ENCODE results near the gene OR14C36.

OR14C36 gene

DNA sequence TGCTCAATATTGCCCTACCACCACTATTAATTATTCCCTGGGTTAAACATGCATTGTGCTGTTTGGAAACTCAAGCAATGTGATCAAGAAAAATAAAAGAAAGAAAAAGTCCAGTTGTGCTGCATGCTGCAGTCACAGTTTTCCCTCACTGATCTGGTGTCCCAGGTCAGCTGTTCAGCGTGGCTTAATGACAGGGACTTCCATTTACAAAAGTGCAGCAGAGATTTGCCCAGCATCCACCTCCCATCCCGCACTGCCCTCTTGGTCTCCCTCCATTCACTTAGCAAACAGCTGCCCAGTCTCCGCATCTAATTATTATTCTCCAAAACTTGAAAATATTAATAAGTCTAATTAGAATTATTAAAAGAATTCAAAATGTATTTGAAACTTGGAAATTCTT lies 10.8 kb downstream of the OR14C36 start:
- Histone ChIP-seq H2BK120ac (ENCODE audit: insufficient read depth, low read length, poor library complexity) (no peak overlapping the region), H3K4ac (ENCODE audit: low read depth, low read length) (no peak overlapping the region), H4K12ac (ENCODE audit: low read depth, low read length) (no peak overlapping the region), H2AFZ (ENCODE audit: insufficient read depth, low read length, poor library complexity) (no peak overlapping the region), H3K79me1 (ENCODE audit: low read length) (no peaks in the 10 kb centered on the region), H3K18ac (ENCODE audit: low read length) (no peak overlapping the region), H3K9me3 (ENCODE audit: insufficient read depth, low read depth, low read length) (peaks cover 21% of the 10 kb centered on the region), H3K23ac (ENCODE audit: low read length) (no peak overlapping the region), H3K14ac (ENCODE audit: low read length) (no peak overlapping the region), H3K4me1 (ENCODE audit: control insufficient read depth in 1 of 2, insufficient read depth in 2 of 2, low read length in 2 of 2) (no peaks in the 10 kb centered on the region), H2AK5ac (ENCODE audit: low read length) (no peak overlapping the region), H3K4me3 (ENCODE audit: low read depth, low read length) (no peak overlapping the region), H3K9ac (ENCODE audit: low read length) (no peak overlapping the region), H3K27me3 (ENCODE audit: insufficient read depth, low read length) (no peaks in the 10 kb centered on the region), H2BK5ac (ENCODE audit: low read depth, low read length, poor library complexity) (no peak overlapping the region), H3K4me2 (ENCODE audit: low read length) (no peak overlapping the region), H3K79me2 (ENCODE audit: control insufficient read depth, insufficient read depth, low read length, poor library complexity) (no peaks in the 10 kb centered on the region), H4K91ac (ENCODE audit: low read depth, low read length) (no peak overlapping the region), H3K36me3 (ENCODE audit: control insufficient read depth in 1 of 2, insufficient read depth in 2 of 2, low read length in 2 of 2) (no peaks in the 10 kb centered on the region), H3K27ac (ENCODE audit: low read depth, low read length) (no peak overlapping the region), H2BK12ac (ENCODE audit: low read length) (no peak overlapping the region), H4K8ac (ENCODE audit: low read depth, low read length) (no peak overlapping the region)
- no peak for DNase-seq
- WGBS (ENCODE audit: extremely low coverage, insufficient coverage, insufficient read length) = no CpG with 5 or more reads among the region's 3 CpGs

DNA sequence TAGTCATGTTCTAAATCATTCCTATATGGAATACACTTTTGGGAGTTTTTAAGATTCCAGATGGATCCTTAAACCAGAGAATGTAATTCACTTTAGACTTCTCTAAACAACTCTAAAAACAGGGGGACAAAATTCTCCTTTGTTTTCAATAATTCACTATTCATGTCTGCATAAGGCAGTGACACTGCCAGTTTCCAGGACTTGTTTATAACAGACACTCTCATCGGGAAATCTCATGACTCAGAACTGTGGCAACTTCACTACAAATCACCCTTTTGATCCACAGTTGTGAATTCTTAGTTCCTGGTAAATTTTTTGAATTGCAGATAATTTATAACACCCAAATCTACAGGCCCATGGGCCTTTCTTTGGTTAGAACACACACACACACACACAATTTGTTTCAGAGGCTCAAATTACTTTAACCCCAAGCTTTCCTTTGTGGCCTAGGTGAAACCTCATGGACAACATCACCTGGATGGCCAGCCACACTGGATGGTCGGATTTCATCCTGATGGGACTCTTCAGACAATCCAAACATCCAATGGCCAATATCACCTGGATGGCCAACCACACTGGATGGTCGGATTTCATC lies 12.6 kb downstream of the OR14C36 start, which contains the start of gene OR2T4:
Gene OR2T4, plus strand, starts transcription at position 545 of the 595 bp plus-strand sequence. Its CDS starts 0 bp downstream, at position 545.
- Histone ChIP-seq H2BK120ac (ENCODE audit: insufficient read depth, low read length, poor library complexity) (no peak within 1 kb of the TSS), H3K4me3 (ENCODE audit: low read depth, low read length) (no peak within 1 kb of the TSS), H3K4me2 (ENCODE audit: low read length) (no peak within 1 kb of the TSS), H3K27ac (ENCODE audit: low read depth, low read length) (no peak within 1 kb of the TSS), H3K4me1 (ENCODE audit: control insufficient read depth in 1 of 2, insufficient read depth in 2 of 2, low read length in 2 of 2) (no peaks in the 10 kb centered on the region), H3K36me3 (ENCODE audit: control insufficient read depth in 1 of 2, insufficient read depth in 2 of 2, low read length in 2 of 2) (no peaks in the 10 kb centered on the region), H3K18ac (ENCODE audit: low read length) (no peak within 1 kb of the TSS), H2BK5ac (ENCODE audit: low read depth, low read length, poor library complexity) (no peak within 1 kb of the TSS), H3K9me3 (ENCODE audit: insufficient read depth, low read depth, low read length) (peaks cover 24% of the 10 kb centered on the region), H4K8ac (ENCODE audit: low read depth, low read length) (no peak within 1 kb of the TSS), H2BK12ac (ENCODE audit: low read length) (no peak within 1 kb of the TSS), H3K79me1 (ENCODE audit: low read length) (no peaks in the 10 kb centered on the region), H3K4ac (ENCODE audit: low read depth, low read length) (no peak within 1 kb of the TSS), H3K27me3 (ENCODE audit: insufficient read depth, low read length) (no peaks in the 10 kb centered on the region), H3K14ac (ENCODE audit: low read length) (no peak within 1 kb of the TSS), H2AFZ (ENCODE audit: insufficient read depth, low read length, poor library complexity) (no peak within 1 kb of the TSS), H3K79me2 (ENCODE audit: control insufficient read depth, insufficient read depth, low read length, poor library complexity) (no peaks in the 10 kb centered on the region), H4K91ac (ENCODE audit: low read depth, low read length) (no peak within 1 kb of the TSS), H3K9ac (ENCODE audit: low read length) (no peak within 1 kb of the TSS), H4K12ac (ENCODE audit: low read depth, low read length) (no peak within 1 kb of the TSS), H2AK5ac (ENCODE audit: low read length) (no peak within 1 kb of the TSS), H3K23ac (ENCODE audit: low read length) (no peak within 1 kb of the TSS)
- no CpG with 5 or more reads among the region's 3 CpGs for WGBS (ENCODE audit: extremely low coverage, insufficient coverage, insufficient read length)
- DNase-seq = no peak

DNA sequence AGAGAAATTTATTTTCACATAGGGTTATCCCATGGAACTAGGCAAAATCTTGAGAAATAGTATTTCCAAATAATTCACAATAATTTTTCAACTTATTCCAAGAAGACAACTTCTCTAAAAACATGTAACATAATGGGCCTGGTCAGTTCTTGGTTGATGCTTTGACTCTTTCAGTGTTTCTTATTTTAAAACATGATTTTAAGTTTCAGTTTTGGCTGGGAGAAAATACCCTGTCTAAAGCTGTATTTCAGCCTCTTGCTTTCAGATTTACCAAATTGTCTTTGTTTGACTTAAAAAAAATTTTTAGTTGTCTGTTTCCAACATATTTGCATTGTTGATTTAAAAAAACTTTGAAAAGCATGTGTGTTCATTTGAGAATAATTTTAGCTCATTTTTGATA lies 18.0 kb downstream of the OR14C36 start:
- H3K4me1 ChIP-seq (ENCODE audit: control insufficient read depth in 1 of 2, insufficient read depth in 2 of 2, low read length in 2 of 2) = no peaks in the 10 kb centered on the region

DNA sequence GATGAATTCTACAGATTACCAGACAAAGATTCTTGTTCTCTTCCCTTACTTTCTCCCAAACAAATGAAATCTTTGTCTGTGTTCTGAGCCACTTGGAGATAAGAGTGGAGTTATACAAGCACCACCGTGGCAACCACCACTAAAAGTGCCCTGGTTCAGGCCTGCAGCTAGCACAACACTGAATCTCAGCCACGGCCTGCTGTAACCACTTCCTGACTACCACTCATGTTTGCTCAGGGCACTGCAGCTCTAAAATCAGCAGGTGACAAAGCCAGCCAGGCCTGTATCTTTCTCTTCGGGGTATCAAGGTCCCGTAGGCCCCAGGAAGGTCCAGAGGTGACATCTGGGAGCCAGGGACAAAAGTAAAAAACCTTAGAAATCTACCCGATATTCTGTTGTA lies 23.8 kb downstream of the OR14C36 start:
- Histone ChIP-seq H3K18ac (ENCODE audit: low read length) (no peak overlapping the region), H3K14ac (ENCODE audit: low read length) (no peak overlapping the region), H3K9me3 (ENCODE audit: insufficient read depth, low read depth, low read length) (peaks cover 18% of the 10 kb centered on the region), H2BK12ac (ENCODE audit: low read length) (no peak overlapping the region), H3K9ac (ENCODE audit: low read length) (no peak overlapping the region), H3K36me3 (ENCODE audit: control insufficient read depth in 1 of 2, insufficient read depth in 2 of 2, low read length in 2 of 2) (no peaks in the 10 kb centered on the region), H3K4me1 (ENCODE audit: control insufficient read depth in 1 of 2, insufficient read depth in 2 of 2, low read length in 2 of 2) (no peaks in the 10 kb centered on the region), H3K4me3 (ENCODE audit: low read depth, low read length) (no peak overlapping the region), H2AK5ac (ENCODE audit: low read length) (no peak overlapping the region), H2AFZ (ENCODE audit: insufficient read depth, low read length, poor library complexity) (no peak overlapping the region), H3K79me1 (ENCODE audit: low read length) (no peaks in the 10 kb centered on the region), H4K91ac (ENCODE audit: low read depth, low read length) (no peak overlapping the region), H3K27me3 (ENCODE audit: insufficient read depth, low read length) (no peaks in the 10 kb centered on the region), H3K23ac (ENCODE audit: low read length) (no peak overlapping the region), H3K4me2 (ENCODE audit: low read length) (no peak overlapping the region), H4K8ac (ENCODE audit: low read depth, low read length) (no peak overlapping the region), H3K4ac (ENCODE audit: low read depth, low read length) (no peak overlapping the region), H3K27ac (ENCODE audit: low read depth, low read length) (no peak overlapping the region), H2BK120ac (ENCODE audit: insufficient read depth, low read length, poor library complexity) (no peak overlapping the region), H2BK5ac (ENCODE audit: low read depth, low read length, poor library complexity) (no peak overlapping the region), H4K12ac (ENCODE audit: low read depth, low read length) (no peak overlapping the region), H3K79me2 (ENCODE audit: control insufficient read depth, insufficient read depth, low read length, poor library complexity) (no peaks in the 10 kb centered on the region)
- DNase-seq = no peak
- no CpG with 5 or more reads among the region's 5 CpGs for WGBS (ENCODE audit: extremely low coverage, insufficient coverage, insufficient read length)

More for the DNA sequence above, 18.0 kb downstream of the OR14C36 start:
- Histone ChIP-seq H3K27ac (ENCODE audit: low read depth, low read length) (no peak overlapping the region), H4K12ac (ENCODE audit: low read depth, low read length) (no peak overlapping the region), H4K91ac (ENCODE audit: low read depth, low read length) (no peak overlapping the region), H3K4me2 (ENCODE audit: low read length) (no peak overlapping the region), H3K4me3 (ENCODE audit: low read depth, low read length) (no peak overlapping the region), H3K23ac (ENCODE audit: low read length) (no peak overlapping the region), H3K4ac (ENCODE audit: low read depth, low read length) (no peak overlapping the region), H3K9ac (ENCODE audit: low read length) (no peak overlapping the region), H2BK12ac (ENCODE audit: low read length) (no peak overlapping the region), H2BK5ac (ENCODE audit: low read depth, low read length, poor library complexity) (no peak overlapping the region), H4K8ac (ENCODE audit: low read depth, low read length) (no peak overlapping the region), H3K36me3 (ENCODE audit: control insufficient read depth in 1 of 2, insufficient read depth in 2 of 2, low read length in 2 of 2) (no peaks in the 10 kb centered on the region), H3K27me3 (ENCODE audit: insufficient read depth, low read length) (no peaks in the 10 kb centered on the region), H3K79me1 (ENCODE audit: low read length) (no peaks in the 10 kb centered on the region), H3K18ac (ENCODE audit: low read length) (no peak overlapping the region), H2BK120ac (ENCODE audit: insufficient read depth, low read length, poor library complexity) (no peak overlapping the region), H3K9me3 (ENCODE audit: insufficient read depth, low read depth, low read length) (peaks cover 9% of the 10 kb centered on the region), H2AK5ac (ENCODE audit: low read length) (no peak overlapping the region), H2AFZ (ENCODE audit: insufficient read depth, low read length, poor library complexity) (no peak overlapping the region), H3K79me2 (ENCODE audit: control insufficient read depth, insufficient read depth, low read length, poor library complexity) (no peaks in the 10 kb centered on the region), H3K14ac (ENCODE audit: low read length) (no peak overlapping the region)
- DNase-seq = no peak
